Osteocyte (in vitro differentiated cells): Measurements from ENCODE around the gene ABLIM1. TPM values are rescaled to one million over a fixed set of nuclear protein-coding genes. Genes with fewer than 3 reads are reported as not detected.
A peak's percentile ranks its signal among the peaks of the same experiment; 100 is the strongest.

Experiments
- DNase-seq: peaks from one replicate; pipeline ENCODE4 v3.0.0; 2021; ENCODE audit warnings: mixed read lengths; ENCODE audit not compliant: unreplicated experiment; ENCODE audit errors: extremely low spot score
- H3K27ac Mint-ChIP-seq: one replicate; pipeline ENCODE4 v1.8.0; 2021; ENCODE audit warnings: mild to moderate bottlenecking, mixed read lengths; ENCODE audit not compliant: unreplicated experiment
- H3K27me3 Mint-ChIP-seq: one replicate; pipeline ENCODE4 v1.8.0; 2021; ENCODE audit warnings: mixed read lengths; ENCODE audit not compliant: unreplicated experiment
- H3K36me3 Mint-ChIP-seq: one replicate; pipeline ENCODE4 v1.8.0; 2021; ENCODE audit warnings: mixed read lengths; ENCODE audit not compliant: unreplicated experiment
- H3K4me1 Mint-ChIP-seq: one replicate; pipeline ENCODE4 v1.8.0; 2021; ENCODE audit warnings: mixed read lengths; ENCODE audit not compliant: unreplicated experiment
- H3K4me3 Mint-ChIP-seq: one replicate; pipeline ENCODE4 v1.8.0; 2021; ENCODE audit warnings: mild to moderate bottlenecking, moderate library complexity, mixed read lengths; ENCODE audit not compliant: unreplicated experiment
- H3K9me3 Mint-ChIP-seq: one replicate; pipeline ENCODE4 v1.8.0; 2021; ENCODE audit warnings: mixed read lengths; ENCODE audit not compliant: unreplicated experiment
- CTCF ChIP-seq: fragments of 200-600 bp; sonication (generic); IDR thresholded peaks from 2 replicates; pipeline ENCODE4 v1.5.0; 2021; ENCODE audit warnings: antibody characterized with exemption, mild to moderate bottlenecking, moderate library complexity
- total RNA-seq: library from RNA; stranded (reverse); gene quantifications from 2 replicates; pipeline ENCODE4 v1.2.1, GENCODE V29; 2021

ABLIM1 gene
- total RNA-seq, 1 donor from 2014 or later = 39.0 TPM

GRCh38 chr10:114635101-114635500, 23.0 kb downstream of the ABLIM1 start:
- Mint-ChIP-seq H3K36me3 (no peaks in the 10 kb centered on the region), H3K27ac (peak overlapping the region; percentile 95), H3K27me3 (no peaks in the 10 kb centered on the region), H3K4me1 (peaks cover 65% of the 10 kb centered on the region), H3K4me3 (no peak overlapping the region), H3K9me3 (no peaks in the 10 kb centered on the region)
- TF ChIP-seq CTCF = no peak
- DNase-seq = no peak

DNA sequence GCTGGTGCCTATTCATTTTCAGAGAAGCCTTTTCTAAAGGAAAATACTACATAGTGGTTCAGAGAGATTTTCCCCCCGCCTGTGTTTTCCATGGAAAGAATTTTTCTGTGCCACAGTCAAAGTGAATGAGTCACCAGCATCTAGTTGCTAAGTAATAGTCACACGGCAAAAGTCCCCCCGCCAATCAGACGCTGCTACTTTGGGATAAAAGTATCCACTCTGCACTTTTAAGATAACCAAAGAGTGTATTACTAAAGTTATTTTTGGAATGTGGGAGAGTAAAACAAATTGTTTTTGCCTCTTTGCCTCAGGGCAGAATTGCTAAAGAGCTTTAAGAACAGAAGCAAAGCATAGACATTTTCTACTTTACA, 23.5 kb downstream of the ABLIM1 start:
- peak overlapping the region; percentile 12 for H3K4me3 Mint-ChIP-seq
- H3K36me3 Mint-ChIP-seq = no peaks in the 10 kb centered on the region
- DNase-seq = peak; percentile 90
- H3K27me3 Mint-ChIP-seq = no peaks in the 10 kb centered on the region
- peaks cover 64% of the 10 kb centered on the region for H3K4me1 Mint-ChIP-seq
- peak overlapping the region; percentile 95 for H3K27ac Mint-ChIP-seq
- no peaks in the 10 kb centered on the region for H3K9me3 Mint-ChIP-seq
- TF ChIP-seq CTCF = no peak

GRCh38 chr10:114632869-114633715, 25.0 kb downstream of the ABLIM1 start:
- Mint-ChIP-seq H3K4me3 (peak overlapping the region; percentile 84), H3K27ac (peak overlapping the region; percentile 95), H3K9me3 (no peaks in the 10 kb centered on the region), H3K27me3 (no peaks in the 10 kb centered on the region), H3K36me3 (no peaks in the 10 kb centered on the region), H3K4me1 (peaks cover 55% of the 10 kb centered on the region)
- TF ChIP-seq CTCF = no peak
- DNase-seq = peak; percentile 92

DNA sequence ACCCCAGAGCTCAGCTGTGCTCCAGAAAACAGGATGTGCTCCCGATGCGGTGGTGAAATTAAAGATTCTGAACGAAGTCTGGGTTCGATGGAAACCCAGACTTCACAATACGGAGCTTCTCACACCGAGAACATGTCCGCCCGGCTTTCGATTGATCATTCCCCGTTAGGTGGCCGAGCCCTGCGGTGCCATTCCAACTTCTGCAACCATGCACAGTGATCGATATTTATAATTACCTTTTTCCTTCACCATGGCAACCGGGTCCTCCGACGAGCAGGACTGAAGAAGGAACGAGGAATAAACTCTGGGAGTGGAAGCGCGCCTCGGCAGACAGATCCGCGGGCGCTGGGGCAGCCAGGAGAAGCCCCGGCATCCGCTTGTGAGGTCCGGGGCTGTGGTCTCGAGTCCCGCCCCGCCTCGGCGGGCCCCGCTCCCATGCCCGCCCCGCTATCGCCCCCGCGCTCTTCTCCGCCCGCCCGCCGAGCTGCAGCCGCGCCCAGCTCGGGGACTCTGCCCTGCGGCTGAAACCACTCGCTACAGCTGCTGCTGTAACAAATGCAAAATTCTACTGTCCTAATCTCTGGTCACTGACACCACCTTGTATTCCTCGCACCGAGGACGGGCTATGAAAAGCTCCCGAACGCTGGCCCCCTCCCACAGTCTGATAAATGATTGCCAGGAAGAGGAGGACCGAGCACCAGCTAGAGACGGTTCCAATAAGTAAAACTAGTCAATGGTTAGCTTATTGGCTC, 26.2 kb downstream of the ABLIM1 start:
- no peak for TF ChIP-seq CTCF
- Mint-ChIP-seq H3K4me3 (peak overlapping the region; percentile 84), H3K9me3 (no peaks in the 10 kb centered on the region), H3K27me3 (no peaks in the 10 kb centered on the region), H3K36me3 (no peaks in the 10 kb centered on the region), H3K4me1 (peaks cover 60% of the 10 kb centered on the region), H3K27ac (peak overlapping the region; percentile 95)
- DNase-seq = peak; percentile 88

- Mint-ChIP-seq H3K4me1 (peaks cover 60% of the 10 kb centered on the region), H3K27ac (peak overlapping the region; percentile 65), H3K27me3 (no peaks in the 10 kb centered on the region), H3K4me3 (peak overlapping the region; percentile 84), H3K36me3 (no peaks in the 10 kb centered on the region), H3K9me3 (no peaks in the 10 kb centered on the region)
- TF ChIP-seq CTCF = no peak
- DNase-seq = no peak
These were observed 26.9 kb downstream of the ABLIM1 start for GRCh38 chr10:114631090-114631665.
